ENCODE measurements around the gene PJA2. TPM values are rescaled to one million over a fixed set of nuclear protein-coding genes. Genes with fewer than 3 reads are reported as not detected.
"Not testable (repeated sequence)": the region's sequence is repeated elsewhere in the genome, so short reads cannot be mapped to it uniquely, and the experiment has no call there.

PJA2 gene
- 10 to 100 TPM; 55.4 to 55.6 TPM for total RNA-seq

- peaks cover 25% of the 10 kb centered on the region for H3K36me3 Mint-ChIP-seq
- peak within 1 kb of the TSS; percentile 100 for H3K27ac Mint-ChIP-seq
- H3K4me1 Mint-ChIP-seq = peaks cover 36% of the 10 kb centered on the region
- H3K27me3 Mint-ChIP-seq = no peaks in the 10 kb centered on the region
- H3K4me3 Mint-ChIP-seq = peak within 1 kb of the TSS; percentile 96
- DNase-seq = peak; percentile 97
- peaks cover 8% of the 10 kb centered on the region for H3K9me3 Mint-ChIP-seq
Measured at GRCh38 chr5:109409844-109410388, at the start of gene PJA2. TSS of gene PJA2 (minus strand) at chr5:109409974. CDS start at chr5:109383433, 26,541 bp downstream.

GRCh38 chr5:109455598-109456096, 45.9 kb upstream of the PJA2 start:
- DNase-seq = no peak
- H3K4me3 Mint-ChIP-seq = no peak overlapping the region
- peaks cover 1% of the 10 kb centered on the region for H3K9me3 Mint-ChIP-seq
- H3K27me3 Mint-ChIP-seq = peaks cover 9% of the 10 kb centered on the region
- H3K27ac Mint-ChIP-seq = no peak overlapping the region
- H3K4me1 Mint-ChIP-seq = peaks cover 2% of the 10 kb centered on the region
- no peaks in the 10 kb centered on the region for H3K36me3 Mint-ChIP-seq

GRCh38 chr5:109454731-109455505, 45.1 kb upstream of the PJA2 start:
- DNase-seq = no peak
- Mint-ChIP-seq H3K27me3 (peaks cover 9% of the 10 kb centered on the region), H3K9me3 (peaks cover 1% of the 10 kb centered on the region), H3K36me3 (no peaks in the 10 kb centered on the region), H3K4me1 (peaks cover 2% of the 10 kb centered on the region), H3K27ac (no peak overlapping the region), H3K4me3 (no peak overlapping the region)

GRCh38 chr5:109453251-109453650, 43.5 kb upstream of the PJA2 start:
- Mint-ChIP-seq H3K4me3 (no peak overlapping the region), H3K36me3 (no peaks in the 10 kb centered on the region), H3K4me1 (peaks cover 2% of the 10 kb centered on the region), H3K27me3 (peaks cover 5% of the 10 kb centered on the region), H3K27ac (no peak overlapping the region), H3K9me3 (no peaks in the 10 kb centered on the region)
- no peak for DNase-seq

GRCh38 chr5:109452661-109453060, 42.9 kb upstream of the PJA2 start:
- Mint-ChIP-seq H3K9me3 (no peaks in the 10 kb centered on the region), H3K27me3 (peaks cover 5% of the 10 kb centered on the region), H3K27ac (no peak overlapping the region), H3K4me1 (peaks cover 2% of the 10 kb centered on the region), H3K36me3 (no peaks in the 10 kb centered on the region), H3K4me3 (no peak overlapping the region)
- no peak for DNase-seq

GRCh38 chr5:109451146-109451545, 41.4 kb upstream of the PJA2 start:
- Mint-ChIP-seq H3K4me1 (peaks cover 2% of the 10 kb centered on the region), H3K9me3 (no peaks in the 10 kb centered on the region), H3K36me3 (no peaks in the 10 kb centered on the region), H3K27ac (no peak overlapping the region), H3K4me3 (no peak overlapping the region), H3K27me3 (peaks cover 5% of the 10 kb centered on the region)
- no peak for DNase-seq

GRCh38 chr5:109450129-109450877, 40.5 kb upstream of the PJA2 start:
- Mint-ChIP-seq H3K36me3 (no peaks in the 10 kb centered on the region), H3K27me3 (no peaks in the 10 kb centered on the region), H3K4me3 (no peak overlapping the region), H3K9me3 (no peaks in the 10 kb centered on the region), H3K4me1 (no peaks in the 10 kb centered on the region), H3K27ac (no peak overlapping the region)
- DNase-seq = no peak

GRCh38 chr5:109448838-109449237, 39.1 kb upstream of the PJA2 start:
- H3K27ac Mint-ChIP-seq = no peak overlapping the region
- H3K4me1 Mint-ChIP-seq = no peaks in the 10 kb centered on the region
- no peak overlapping the region for H3K4me3 Mint-ChIP-seq
- no peaks in the 10 kb centered on the region for H3K36me3 Mint-ChIP-seq
- H3K27me3 Mint-ChIP-seq = no peaks in the 10 kb centered on the region
- no peak for DNase-seq
- no peaks in the 10 kb centered on the region for H3K9me3 Mint-ChIP-seq

- no peak overlapping the region for H3K4me3 Mint-ChIP-seq
- H3K9me3 Mint-ChIP-seq = no peaks in the 10 kb centered on the region
- peaks cover 2% of the 10 kb centered on the region for H3K4me1 Mint-ChIP-seq
- no peaks in the 10 kb centered on the region for H3K27me3 Mint-ChIP-seq
- no peaks in the 10 kb centered on the region for H3K36me3 Mint-ChIP-seq
- DNase-seq = no peak
- no peak overlapping the region for H3K27ac Mint-ChIP-seq
Measured at GRCh38 chr5:109439590-109439989, 29.8 kb upstream of the PJA2 start.

GRCh38 chr5:109426075-109426474, 16.3 kb upstream of the PJA2 start:
- DNase-seq = no peak
- Mint-ChIP-seq H3K4me3 (no peak overlapping the region), H3K36me3 (no peaks in the 10 kb centered on the region), H3K4me1 (no peaks in the 10 kb centered on the region), H3K9me3 (no peaks in the 10 kb centered on the region), H3K27me3 (peaks cover 8% of the 10 kb centered on the region), H3K27ac (no peak overlapping the region)

- not testable (repeated sequence) for H3K9me3 Mint-ChIP-seq, H3K27me3 Mint-ChIP-seq, H3K4me1 Mint-ChIP-seq, H3K27ac Mint-ChIP-seq, H3K36me3 Mint-ChIP-seq, H3K4me3 Mint-ChIP-seq, DNase-seq
Measured at GRCh38 chr5:109425521-109425920, 15.7 kb upstream of the PJA2 start.

GRCh38 chr5:109421956-109422355, 12.2 kb upstream of the PJA2 start:
- no peak overlapping the region for H3K27ac Mint-ChIP-seq
- no peaks in the 10 kb centered on the region for H3K4me1 Mint-ChIP-seq
- H3K27me3 Mint-ChIP-seq = peaks cover 8% of the 10 kb centered on the region
- H3K9me3 Mint-ChIP-seq = no peaks in the 10 kb centered on the region
- no peak for DNase-seq
- no peak overlapping the region for H3K4me3 Mint-ChIP-seq
- H3K36me3 Mint-ChIP-seq = no peaks in the 10 kb centered on the region

- Mint-ChIP-seq H3K4me3 (no peak overlapping the region), H3K27me3 (no peaks in the 10 kb centered on the region), H3K36me3 (peaks cover 7% of the 10 kb centered on the region), H3K9me3 (peaks cover 14% of the 10 kb centered on the region), H3K4me1 (peaks cover 4% of the 10 kb centered on the region), H3K27ac (no peak overlapping the region)
- no peak for DNase-seq
Measured at GRCh38 chr5:109418712-109419352, 9.1 kb upstream of the PJA2 start.

GRCh38 chr5:109416882-109417281, 7.1 kb upstream of the PJA2 start:
- H3K27ac Mint-ChIP-seq = no peak overlapping the region
- H3K36me3 Mint-ChIP-seq = peaks cover 8% of the 10 kb centered on the region
- no peaks in the 10 kb centered on the region for H3K27me3 Mint-ChIP-seq
- DNase-seq = no peak
- peaks cover 15% of the 10 kb centered on the region for H3K9me3 Mint-ChIP-seq
- no peak overlapping the region for H3K4me3 Mint-ChIP-seq
- peaks cover 6% of the 10 kb centered on the region for H3K4me1 Mint-ChIP-seq

- DNase-seq, H3K27ac Mint-ChIP-seq, H3K4me3 Mint-ChIP-seq, H3K27me3 Mint-ChIP-seq: not testable (repeated sequence)
- Mint-ChIP-seq H3K9me3 (peaks cover 15% of the 10 kb centered on the region), H3K36me3 (peaks cover 12% of the 10 kb centered on the region), H3K4me1 (peaks cover 14% of the 10 kb centered on the region)
Measured at GRCh38 chr5:109413921-109414461, 4.2 kb upstream of the PJA2 start.
